RWPE2 (cell line): ENCODE results near the gene PIK3R3.
A peak's percentile ranks its signal among the peaks of the same experiment; 100 is the strongest.

Experiments used
- ATAC-seq: fragments of 200-7000 bp; cut with Tn5 transposase; 3 replicates; pipeline ENCODE4 v1.9.1; 2021; ENCODE audit warnings: low read depth
- DNase-seq: peaks from one replicate; pipeline ENCODE4 v3.0.0-alpha.2; 2020; ENCODE audit warnings: low spot score
- H3K27ac ChIP-seq: fragments of 450-650 bp; 2 replicates; pipeline ENCODE4 v1.5.1; 2017; ENCODE audit warnings: mild to moderate bottlenecking; ENCODE audit not compliant: poor library complexity, severe bottlenecking
- H3K27me3 ChIP-seq: fragments of 250-450 bp; sonication (Bioruptor Pico); 2 replicates; pipeline ENCODE4 v1.5.1; 2021; ENCODE audit warnings: mild to moderate bottlenecking, moderate library complexity; ENCODE audit not compliant: insufficient read depth, poor library complexity, severe bottlenecking
- H3K36me3 ChIP-seq: fragments of 250-450 bp; sonication (Bioruptor Pico); 2 replicates; pipeline ENCODE4 v1.5.1; 2020; ENCODE audit warnings: low read depth, mild to moderate bottlenecking, moderate library complexity
- H3K4me1 ChIP-seq: fragments of 250-450 bp; sonication (Bioruptor Pico); 2 replicates; pipeline ENCODE4 v1.5.1; 2021; ENCODE audit warnings: mild to moderate bottlenecking, moderate library complexity; ENCODE audit not compliant: insufficient read depth, poor library complexity, severe bottlenecking
- H3K4me3 ChIP-seq: fragments of 250-450 bp; sonication (Bioruptor Pico); 2 replicates; pipeline ENCODE4 v1.5.1; 2021; ENCODE audit warnings: mild to moderate bottlenecking, moderate library complexity; ENCODE audit not compliant: severe bottlenecking
- H3K9me3 ChIP-seq: fragments of 250-450 bp; sonication (Bioruptor Pico); 2 replicates; pipeline ENCODE4 v1.5.1; 2021; ENCODE audit warnings: mild to moderate bottlenecking, moderate library complexity; ENCODE audit not compliant: severe bottlenecking
- CTCF ChIP-seq: fragments of 450-650 bp; IDR thresholded peaks from one replicate; pipeline ENCODE4 v1.5.1; 2017; ENCODE audit warnings: mild to moderate bottlenecking, moderate library complexity; ENCODE audit not compliant: poor library complexity, severe bottlenecking

Gene PIK3R3

GRCh38 chr1:46172321-46172720, 39.9 kb upstream of the PIK3R3 start:
- Histone ChIP-seq H3K9me3 (no peaks in the 10 kb centered on the region), H3K36me3 (no peaks in the 10 kb centered on the region), H3K27me3 (no peaks in the 10 kb centered on the region), H3K27ac (no peak overlapping the region), H3K4me3 (no peak overlapping the region), H3K4me1 (peaks cover 12% of the 10 kb centered on the region)
- no peak for TF ChIP-seq CTCF
- DNase-seq (no peak), ATAC-seq (no peak)

- Histone ChIP-seq H3K36me3 (no peaks in the 10 kb centered on the region), H3K4me3 (no peak overlapping the region), H3K4me1 (peaks cover 12% of the 10 kb centered on the region), H3K27me3 (no peaks in the 10 kb centered on the region), H3K9me3 (no peaks in the 10 kb centered on the region), H3K27ac (peak overlapping the region; percentile 40)
- no peak for TF ChIP-seq CTCF
- DNase-seq (no peak), ATAC-seq (peak; percentile 42)
Measured at GRCh38 chr1:46171871-46172270, 39.4 kb upstream of the PIK3R3 start.

- Histone ChIP-seq H3K4me3 (no peak overlapping the region), H3K9me3 (no peaks in the 10 kb centered on the region), H3K4me1 (peaks cover 12% of the 10 kb centered on the region), H3K36me3 (no peaks in the 10 kb centered on the region), H3K27ac (peak overlapping the region; percentile 40), H3K27me3 (no peaks in the 10 kb centered on the region)
- no peak for TF ChIP-seq CTCF
- peak; percentile 45 for ATAC-seq
- no peak for DNase-seq
Measured at GRCh38 chr1:46171351-46171750, 38.9 kb upstream of the PIK3R3 start.

- Histone ChIP-seq H3K36me3 (no peaks in the 10 kb centered on the region), H3K4me1 (peaks cover 12% of the 10 kb centered on the region), H3K27ac (no peak overlapping the region), H3K4me3 (no peak overlapping the region), H3K9me3 (no peaks in the 10 kb centered on the region), H3K27me3 (no peaks in the 10 kb centered on the region)
- DNase-seq (no peak), ATAC-seq (no peak)
- TF ChIP-seq CTCF: no peak
Measured at GRCh38 chr1:46169811-46170454, 37.5 kb upstream of the PIK3R3 start.

- no peak for ATAC-seq
- peaks cover 12% of the 10 kb centered on the region for H3K4me1 ChIP-seq
Measured at GRCh38 chr1:46168477-46168876, 36.0 kb upstream of the PIK3R3 start.

More at GRCh38 chr1:46168477-46168876, 36.0 kb upstream of the PIK3R3 start:
- TF ChIP-seq CTCF: no peak
- Histone ChIP-seq H3K36me3 (no peaks in the 10 kb centered on the region), H3K9me3 (no peaks in the 10 kb centered on the region), H3K27me3 (no peaks in the 10 kb centered on the region), H3K27ac (no peak overlapping the region), H3K4me3 (no peak overlapping the region)
- DNase-seq: no peak
